AG10803 (cell line): ENCODE data around the gene DDX54.

Experiments
- DNase-seq: peaks from one replicate; pipeline ENCODE4 v3.0.0; 2010; ENCODE audit warnings: low read depth
- H3K4me3 ChIP-seq: 2 replicates; pipeline ENCODE4 v1.5.1; 2011; ENCODE audit warnings: mild to moderate bottlenecking, low read length, control low read depth
- TF ChIP-seq, protein P1 (sequence below): conservative IDR thresholded peaks from 2 replicates; pipeline ENCODE4 v1.5.1; 2011; ENCODE audit warnings: mild to moderate bottlenecking, low read length, control low read depth, inconsistent platforms

The DDX54 gene

DNA sequence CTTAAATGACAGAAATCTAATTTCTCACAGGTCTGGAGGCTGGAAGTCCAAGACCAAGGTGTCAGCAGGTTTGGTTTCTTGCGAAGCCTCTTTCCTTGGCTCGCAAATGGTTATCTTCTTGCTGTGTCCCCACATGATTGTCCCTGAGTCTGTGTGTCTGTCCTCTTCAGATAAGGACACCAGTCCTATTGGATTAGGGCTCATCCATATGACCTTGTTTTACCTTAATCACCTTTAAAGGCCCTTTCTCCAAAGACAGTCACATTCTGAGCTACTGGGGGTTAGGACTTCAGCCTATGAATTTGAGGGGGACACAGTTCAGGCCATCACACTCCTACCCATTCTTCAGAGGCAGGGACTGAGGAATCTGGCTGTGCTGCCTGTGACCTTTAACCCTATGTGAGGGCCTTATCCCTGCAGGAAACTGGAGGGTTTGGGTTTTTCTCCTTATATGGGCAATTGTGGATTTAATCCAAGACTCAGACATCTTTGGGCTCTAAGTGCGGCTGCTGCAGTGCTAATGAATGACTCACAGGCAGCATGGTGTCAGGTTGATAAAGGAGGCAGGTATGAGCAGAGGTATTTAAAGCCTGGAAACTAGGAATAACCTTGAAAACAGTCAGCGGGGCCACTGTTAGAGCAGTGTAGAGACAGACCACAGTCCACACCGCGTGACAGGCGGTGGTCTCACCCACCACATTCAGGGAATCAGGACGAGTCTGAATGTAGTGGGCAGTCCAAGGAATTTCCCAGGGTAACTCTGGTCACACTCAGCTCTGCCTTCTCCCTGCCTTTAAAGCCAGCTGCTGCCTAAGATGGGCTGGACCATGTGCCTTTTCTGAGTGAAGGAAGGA, 46.2 kb upstream of the DDX54 start:
- TF ChIP-seq, protein P1, sequence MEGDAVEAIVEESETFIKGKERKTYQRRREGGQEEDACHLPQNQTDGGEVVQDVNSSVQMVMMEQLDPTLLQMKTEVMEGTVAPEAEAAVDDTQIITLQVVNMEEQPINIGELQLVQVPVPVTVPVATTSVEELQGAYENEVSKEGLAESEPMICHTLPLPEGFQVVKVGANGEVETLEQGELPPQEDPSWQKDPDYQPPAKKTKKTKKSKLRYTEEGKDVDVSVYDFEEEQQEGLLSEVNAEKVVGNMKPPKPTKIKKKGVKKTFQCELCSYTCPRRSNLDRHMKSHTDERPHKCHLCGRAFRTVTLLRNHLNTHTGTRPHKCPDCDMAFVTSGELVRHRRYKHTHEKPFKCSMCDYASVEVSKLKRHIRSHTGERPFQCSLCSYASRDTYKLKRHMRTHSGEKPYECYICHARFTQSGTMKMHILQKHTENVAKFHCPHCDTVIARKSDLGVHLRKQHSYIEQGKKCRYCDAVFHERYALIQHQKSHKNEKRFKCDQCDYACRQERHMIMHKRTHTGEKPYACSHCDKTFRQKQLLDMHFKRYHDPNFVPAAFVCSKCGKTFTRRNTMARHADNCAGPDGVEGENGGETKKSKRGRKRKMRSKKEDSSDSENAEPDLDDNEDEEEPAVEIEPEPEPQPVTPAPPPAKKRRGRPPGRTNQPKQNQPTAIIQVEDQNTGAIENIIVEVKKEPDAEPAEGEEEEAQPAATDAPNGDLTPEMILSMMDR, result no peak
- peak; percentile 48 for DNase-seq
- H3K4me3 ChIP-seq, result no peak overlapping the region

DNA sequence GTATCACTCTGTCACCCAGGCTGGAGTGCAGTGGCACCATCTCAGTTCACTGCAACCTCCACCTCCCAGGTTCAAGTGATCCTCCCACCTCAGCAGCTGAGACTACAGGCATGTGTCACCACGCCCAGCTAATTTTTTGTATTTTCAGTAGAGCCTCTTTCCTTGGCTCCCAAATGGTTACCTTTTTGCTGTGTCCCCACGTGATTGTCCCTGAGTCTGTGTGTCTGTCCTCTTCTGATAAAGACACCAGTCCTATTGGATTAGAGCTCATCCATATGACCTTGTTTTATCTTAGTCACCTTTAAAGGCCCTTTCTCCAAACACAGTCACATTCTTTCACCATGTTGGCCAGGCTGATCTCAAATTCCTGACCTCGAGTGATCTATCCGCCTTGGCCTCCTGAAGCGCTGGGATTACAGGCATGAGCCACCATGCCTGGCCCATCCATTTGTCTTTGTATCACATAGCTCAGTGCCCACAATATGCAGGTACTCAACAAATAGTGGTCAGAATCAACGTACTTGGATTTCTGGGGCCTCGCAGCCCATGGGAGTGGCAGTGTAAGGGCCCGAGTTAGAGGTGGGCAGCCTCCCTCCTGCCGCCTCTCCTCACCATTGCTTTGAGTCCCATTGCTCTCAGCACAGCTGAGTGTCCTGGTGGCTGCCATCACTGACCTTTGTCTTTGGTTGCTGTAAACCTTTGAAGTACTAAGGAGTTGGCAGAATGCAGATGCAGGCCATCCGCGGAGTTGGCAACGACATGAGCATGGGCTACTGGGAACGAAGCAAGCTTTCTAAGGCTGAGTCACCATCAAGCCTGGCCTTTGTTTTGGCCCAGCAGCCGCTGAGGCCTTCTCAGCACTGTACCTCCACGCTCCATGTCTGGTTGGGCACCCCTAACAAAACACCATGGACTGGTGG, 45.3 kb upstream of the DDX54 start:
- TF ChIP-seq, protein P1, result no peak
- no peak for DNase-seq
- no peak overlapping the region for H3K4me3 ChIP-seq

DNA sequence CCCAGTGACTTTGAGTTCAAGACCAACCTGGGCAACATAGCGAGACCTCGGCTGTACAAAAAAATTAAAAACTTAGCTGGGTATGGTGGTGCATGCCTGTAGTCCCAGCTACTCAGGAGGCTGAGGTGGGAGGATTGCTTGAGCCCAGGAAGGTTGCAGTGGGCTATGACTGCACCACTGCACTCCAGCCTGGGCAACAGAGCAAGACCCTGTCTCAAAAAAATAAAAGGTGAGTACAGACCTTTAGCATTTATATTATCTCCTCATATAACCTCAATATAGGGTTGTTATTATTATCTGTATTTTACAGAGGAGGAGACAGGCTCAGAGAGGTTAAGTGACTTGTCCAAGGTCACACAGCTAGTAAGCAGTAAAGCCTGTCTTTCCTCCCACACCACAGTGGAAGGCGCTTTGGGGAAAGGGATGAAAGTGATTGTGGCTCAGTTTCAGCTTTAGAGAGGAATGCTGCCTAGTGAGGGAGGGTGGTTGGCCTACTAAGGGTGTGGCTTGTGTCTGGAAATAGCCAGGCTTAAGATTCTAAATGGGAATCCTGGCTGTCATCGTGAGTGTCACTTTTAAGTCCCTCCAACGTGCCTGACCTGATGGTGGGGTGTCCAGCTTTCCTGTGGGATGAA, 43.2 kb upstream of the DDX54 start:
- DNase-seq, result no peak
- TF ChIP-seq, protein P1, result no peak
- no peak overlapping the region for H3K4me3 ChIP-seq

DNA sequence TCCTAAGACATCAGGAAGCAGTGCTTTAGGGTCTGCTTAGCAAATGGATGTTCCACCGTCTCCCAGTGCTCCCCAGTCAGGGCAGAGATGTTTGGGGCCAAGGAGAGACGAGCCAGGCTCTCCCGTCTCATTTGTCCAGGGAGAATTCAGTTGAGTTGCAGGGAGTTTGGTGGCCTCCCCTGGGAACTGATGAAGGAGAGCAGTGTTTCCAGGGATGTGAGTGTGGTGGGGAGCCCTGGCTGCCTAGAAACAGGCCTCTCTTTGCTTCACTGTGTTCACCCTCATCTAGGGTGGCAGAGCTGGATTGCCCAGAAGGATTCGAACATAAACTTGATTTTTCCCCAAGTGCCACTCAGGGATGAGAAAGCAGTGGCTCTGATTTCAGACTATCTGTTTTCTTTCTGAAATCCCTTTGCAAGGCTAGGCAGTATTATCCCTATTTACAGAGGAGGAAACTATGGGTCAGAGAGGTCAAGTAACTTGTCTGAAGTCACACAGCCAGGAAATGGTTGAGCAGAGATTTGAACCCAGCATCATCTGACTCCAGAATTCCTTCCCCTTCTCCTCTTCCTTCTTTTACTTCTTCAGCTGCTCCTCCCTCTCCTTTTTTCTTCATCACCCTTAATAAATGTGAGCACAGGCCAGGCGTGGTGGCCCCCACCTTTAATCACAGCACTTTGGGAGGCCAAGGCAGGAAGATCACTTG, 42.6 kb upstream of the DDX54 start:
- no peak overlapping the region for H3K4me3 ChIP-seq
- no peak for DNase-seq
- TF ChIP-seq, protein P1, result no peak

DNA sequence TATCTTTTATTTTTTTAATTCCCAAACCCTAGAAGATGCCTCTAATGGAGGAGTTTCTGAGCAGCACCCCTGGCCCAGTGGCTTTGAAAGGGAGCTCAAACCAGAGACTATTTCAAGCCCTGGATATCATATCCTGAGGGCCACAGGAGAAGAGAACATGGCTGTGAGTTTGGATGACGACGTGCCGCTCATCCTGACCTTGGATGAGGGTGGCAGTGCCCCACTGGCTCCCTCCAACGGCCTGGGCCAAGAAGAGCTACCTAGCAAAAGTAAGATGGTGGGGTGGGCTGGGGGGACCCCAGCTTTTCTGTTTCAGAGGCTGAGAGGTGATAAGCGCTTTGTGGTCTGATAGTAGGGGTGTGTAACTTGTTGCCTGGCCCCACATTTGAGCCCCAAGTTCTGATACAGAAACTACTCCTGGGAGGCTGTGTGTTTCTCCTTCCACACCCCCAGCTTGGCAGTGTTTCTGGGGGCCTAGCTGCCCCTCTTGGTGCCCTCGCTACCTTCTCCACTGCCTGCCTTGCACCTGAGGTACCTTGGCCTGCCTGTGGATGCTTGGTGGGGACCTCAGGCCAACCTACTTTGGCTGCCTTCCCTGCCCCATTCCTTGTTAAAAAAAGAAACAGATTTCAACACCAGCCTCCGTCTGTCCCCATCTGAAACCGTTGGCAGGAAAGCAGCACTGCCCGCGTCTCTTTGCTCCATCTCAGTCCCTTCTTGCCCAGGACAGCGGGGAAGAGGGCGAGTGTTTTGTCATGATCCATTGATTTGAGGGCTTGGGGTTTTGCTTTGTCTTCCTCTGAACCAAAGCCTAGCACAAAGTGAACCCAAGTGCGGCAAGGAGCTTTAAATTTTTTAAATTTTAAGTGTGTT, 41.7 kb upstream of the DDX54 start:
- no peak overlapping the region for H3K4me3 ChIP-seq
- TF ChIP-seq, protein P1, result no peak
- DNase-seq, result no peak

DNA sequence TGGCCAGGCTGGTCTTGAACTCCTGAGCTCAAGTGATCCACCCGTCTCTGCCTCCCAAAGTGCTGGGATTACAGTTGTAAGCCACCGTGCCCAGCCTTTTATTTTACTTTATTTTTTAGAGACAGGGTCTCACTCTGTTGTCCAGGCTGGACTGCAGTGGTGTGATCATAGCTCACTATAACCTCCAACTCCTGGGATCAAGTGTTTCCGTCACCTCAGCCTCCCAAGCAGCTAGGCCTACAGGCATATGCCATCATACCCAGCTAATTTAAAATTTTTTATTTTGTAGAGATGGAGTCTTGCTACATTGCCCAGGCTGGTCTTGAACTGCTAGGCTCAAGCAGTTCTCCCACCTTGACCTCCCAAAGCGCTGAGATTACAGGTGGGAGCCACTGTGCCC, 39.7 kb upstream of the DDX54 start:
- TF ChIP-seq, protein P1, result no peak
- DNase-seq, result no peak
- H3K4me3 ChIP-seq, result no peak overlapping the region
